Midbrain (tissue), 1 donor: ENCODE measurements around the gene MTARC1.

Source experiments
- DNase-seq: peaks from one replicate; lab custom pipeline; 2025; lab: John Stamatoyannopoulos, UW

MTARC1 gene

DNA sequence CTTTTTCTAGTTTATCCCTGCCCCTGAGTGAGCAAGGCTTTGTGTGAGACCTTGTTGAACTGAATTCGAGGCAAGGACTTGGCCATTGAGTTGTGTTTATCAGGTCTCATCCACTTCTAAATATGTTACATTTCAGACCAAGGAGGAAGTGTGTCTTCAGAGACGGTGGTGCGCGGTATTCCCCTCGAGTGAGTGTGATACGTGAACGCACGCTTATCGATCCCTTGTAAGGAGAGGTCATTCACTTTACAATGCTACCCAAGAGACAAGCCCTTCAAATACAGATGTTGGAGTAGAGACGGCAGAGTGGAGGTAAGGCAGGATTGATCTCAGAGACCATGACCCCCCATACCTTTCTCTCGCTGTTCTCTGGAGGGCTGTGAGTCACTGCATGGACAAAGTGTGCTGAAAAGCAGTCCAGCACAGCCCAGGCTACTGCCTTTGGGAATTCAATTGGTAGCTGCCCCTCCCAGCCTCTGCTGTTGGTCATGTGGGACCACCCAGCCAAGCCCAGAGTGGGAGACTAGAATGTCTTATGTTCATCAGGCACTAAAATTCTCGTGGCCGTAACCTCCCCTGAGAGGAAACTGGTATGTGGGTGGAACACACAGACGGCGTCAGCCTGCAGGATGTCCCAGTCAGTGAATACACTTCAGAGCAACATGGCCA lies 16.3 kb upstream of the MTARC1 start:
- no peak for DNase-seq

DNA sequence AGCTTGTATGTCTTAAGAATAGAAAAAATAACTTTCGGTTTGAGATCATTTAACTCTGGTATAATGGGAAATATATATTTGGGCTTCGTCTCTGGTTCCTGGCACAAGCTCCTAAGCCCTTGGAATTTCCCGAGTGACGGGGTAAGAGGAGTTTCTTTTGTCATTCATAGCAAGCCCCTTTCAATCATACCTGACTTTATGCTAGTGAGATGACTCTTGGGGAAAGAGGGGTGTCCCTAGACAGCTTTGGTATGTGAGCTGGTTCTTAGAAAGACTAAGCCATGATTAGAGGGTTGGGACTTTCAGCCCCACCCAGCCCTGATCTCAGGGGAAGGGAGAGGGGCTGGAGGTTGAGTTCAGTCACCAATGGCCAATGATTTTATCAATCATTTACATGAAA lies 13.9 kb upstream of the MTARC1 start:
- DNase-seq: no peak

- peak; percentile 25 for DNase-seq
These were observed 11.4 kb upstream of the MTARC1 start for GRCh38 chr1:220775240-220775853.

DNA sequence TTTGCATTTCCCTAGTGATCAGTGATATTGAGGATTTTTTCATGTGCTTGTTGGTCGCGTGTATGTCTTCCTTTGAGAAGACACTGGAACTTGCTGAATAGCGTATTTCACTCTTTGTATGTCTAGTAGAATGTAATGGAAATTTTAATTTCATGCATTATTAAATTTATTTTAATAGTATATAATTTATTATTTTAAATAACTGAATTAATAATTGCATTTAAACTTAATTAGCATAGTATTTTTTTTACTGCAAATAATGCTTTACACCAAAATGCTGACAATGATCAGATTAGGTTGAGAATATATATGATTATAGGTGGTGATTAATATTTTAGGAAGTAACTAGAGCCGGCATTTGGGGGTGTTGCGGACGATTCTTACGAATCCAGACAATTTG lies 10.5 kb upstream of the MTARC1 start:
- no peak for DNase-seq

GRCh38 chr1:220776720-220777326 lies 9.9 kb upstream of the MTARC1 start:
- DNase-seq: peak; percentile 87

- no peak for DNase-seq
These were observed 3.3 kb upstream of the MTARC1 start for GRCh38 chr1:220783453-220783852.

GRCh38 chr1:220784751-220785150 lies 2.0 kb upstream of the MTARC1 start:
- no peak for DNase-seq

DNA sequence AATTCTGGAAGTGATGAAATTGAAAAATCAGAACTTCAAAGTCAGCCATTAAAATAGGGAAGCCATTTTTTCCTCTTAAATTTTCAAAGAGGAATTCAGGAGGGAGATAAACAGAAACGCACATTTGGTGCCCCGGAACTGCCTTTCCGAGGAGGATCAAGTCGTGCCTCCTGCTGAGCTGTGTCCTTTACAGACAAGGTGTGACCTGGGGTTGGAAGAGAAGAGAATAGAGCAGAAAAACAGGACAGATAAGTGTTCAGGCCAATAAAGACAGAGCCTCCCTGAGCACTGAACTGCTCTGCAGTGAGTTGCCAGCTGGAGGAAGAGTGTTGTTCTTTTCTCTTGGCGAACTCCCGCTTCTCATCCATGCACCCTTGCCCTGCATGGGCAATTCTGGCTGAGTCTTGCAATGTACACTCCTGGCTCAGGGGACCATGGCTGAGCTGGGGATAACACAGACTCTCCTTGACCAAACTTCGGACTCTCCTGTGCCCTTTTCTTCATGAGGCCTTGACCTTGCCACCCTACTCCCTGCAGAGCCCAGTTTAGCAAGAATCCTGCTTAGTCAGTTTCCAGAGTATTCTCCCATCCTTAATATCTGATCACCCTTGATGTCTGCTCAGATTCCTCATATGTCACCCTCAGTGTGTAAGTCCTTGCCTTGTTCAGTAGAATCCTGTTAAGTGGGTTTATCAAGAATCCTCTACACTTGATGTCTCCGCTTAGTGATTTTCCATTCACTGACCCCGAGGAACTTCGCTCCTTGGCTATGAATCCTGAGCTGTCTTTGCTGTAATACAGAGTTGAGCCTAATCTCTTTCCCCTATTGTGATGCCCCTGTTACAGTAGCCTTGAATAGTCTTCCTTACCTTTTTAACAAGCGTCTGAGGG lies 1.3 kb upstream of the MTARC1 start:
- no peak for DNase-seq

- no peak for DNase-seq
These were observed 716 bp upstream of the MTARC1 start for GRCh38 chr1:220786057-220786336.

- DNase-seq: no peak
These were observed 431 bp downstream of the MTARC1 start for GRCh38 chr1:220787069-220787619.

DNA sequence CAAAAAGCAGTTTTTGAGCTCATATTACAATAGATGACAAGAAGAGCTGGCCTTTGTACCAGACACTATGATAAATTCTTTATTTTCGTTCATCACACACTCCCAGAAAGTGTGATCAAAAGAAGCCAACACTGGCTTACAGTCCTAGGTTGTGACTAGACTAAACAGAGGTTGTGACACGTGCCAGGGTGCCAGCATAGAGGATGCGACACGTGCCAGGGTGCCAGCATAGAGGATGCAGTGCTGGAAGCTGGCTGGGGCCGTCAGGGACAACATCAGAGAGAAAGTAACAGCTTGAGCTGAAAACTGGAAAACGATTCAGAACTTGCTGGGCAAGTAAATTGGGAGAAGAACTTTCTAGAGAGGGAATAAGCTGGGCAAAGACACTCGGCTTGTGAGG lies 2.2 kb downstream of the MTARC1 start:
- no peak for DNase-seq

GRCh38 chr1:220789532-220790147 lies 2.9 kb downstream of the MTARC1 start:
- DNase-seq: no peak

GRCh38 chr1:220791285-220791684 lies 4.6 kb downstream of the MTARC1 start:
- no peak for DNase-seq

- peak; percentile 18 for DNase-seq
These were observed 5.2 kb downstream of the MTARC1 start for GRCh38 chr1:220791956-220792355.

- DNase-seq: no peak
These were observed 9.8 kb downstream of the MTARC1 start for GRCh38 chr1:220796530-220796929.

- no peak for DNase-seq
These were observed 10.3 kb downstream of the MTARC1 start for GRCh38 chr1:220797044-220797443.

- DNase-seq: no peak
These were observed 10.8 kb downstream of the MTARC1 start for GRCh38 chr1:220797553-220797952.

- no peak for DNase-seq
These were observed 11.6 kb downstream of the MTARC1 start for GRCh38 chr1:220798338-220798737.

GRCh38 chr1:220800262-220800661 lies 13.5 kb downstream of the MTARC1 start:
- no peak for DNase-seq

DNA sequence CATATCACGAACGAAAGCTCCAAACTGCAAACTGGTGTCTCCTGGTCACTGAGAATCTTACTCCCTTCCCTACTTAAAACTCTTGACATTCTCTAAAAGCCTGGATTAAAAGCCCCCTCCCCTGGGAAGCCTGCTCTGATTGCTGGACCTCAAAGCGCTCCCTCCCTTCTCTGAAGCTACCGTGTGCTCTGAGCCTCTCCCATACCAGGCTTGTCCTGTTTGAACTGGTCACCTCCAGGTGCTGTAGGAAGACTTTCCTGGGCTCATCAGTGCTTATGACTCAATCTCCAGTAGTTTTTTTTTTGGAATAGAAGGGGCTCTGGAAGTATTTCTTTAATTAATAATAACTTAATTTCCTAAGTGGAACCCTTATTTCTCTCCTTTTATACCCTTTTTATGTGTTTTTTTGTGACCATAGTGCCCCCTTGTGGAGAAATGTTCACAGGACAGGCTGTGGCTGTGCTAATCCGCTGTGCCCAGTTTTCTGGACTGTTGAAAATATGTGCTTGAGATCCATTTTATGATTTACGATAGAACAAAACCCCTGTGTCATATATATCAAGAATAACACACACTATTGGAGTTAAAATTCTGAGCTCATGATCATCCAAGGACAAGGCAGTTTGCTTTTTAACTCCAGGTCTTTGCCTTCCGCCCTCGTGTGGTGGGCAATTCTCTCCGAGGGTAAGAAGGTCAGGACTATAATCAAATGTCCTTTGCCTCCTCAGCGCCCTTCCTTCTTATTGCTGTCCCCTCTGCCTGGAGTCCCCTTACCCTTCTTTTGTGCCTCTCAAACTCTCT lies 16.9 kb downstream of the MTARC1 start:
- peak; percentile 16 for DNase-seq

DNA sequence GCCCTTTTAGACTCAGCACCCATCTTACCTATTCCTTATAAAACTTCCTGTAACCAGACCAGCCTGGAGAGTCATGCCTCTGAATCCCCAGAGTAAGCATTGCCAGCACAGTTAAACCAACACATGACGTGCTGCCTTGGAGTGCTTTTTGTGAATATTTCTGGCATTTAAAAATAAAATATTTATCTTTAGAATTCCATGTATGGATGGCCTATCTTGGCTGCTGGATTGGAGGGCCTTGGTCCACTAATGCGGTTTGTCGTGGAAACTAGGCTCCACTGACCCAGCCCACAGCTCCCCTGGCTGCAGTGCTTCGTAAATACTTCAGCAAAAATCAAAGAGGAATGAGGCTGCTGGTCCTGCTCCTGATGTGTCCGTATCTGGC lies 17.5 kb downstream of the MTARC1 start:
- DNase-seq: no peak
